K562 (cell line): Measurements from ENCODE around the gene MRFAP1. TPM values are rescaled to one million over a fixed set of nuclear protein-coding genes. Genes with fewer than 3 reads are reported as not detected.

Experiments used
- ATAC-seq: fragments of 200-7000 bp; cut with Tn5 transposase; 3 replicates; pipeline ENCODE4 v1.9.1; 2020; ENCODE audit warnings: moderate library complexity
- BruUV-seq: library from RNA; stranded (reverse); fragments of 400-500 nt; replicated peaks from 2 replicates; lab custom pipeline; 2021; lab: Mats Ljungman, UMichigan
- CTCF ChIA-PET: fragments of 300-600 bp; formaldehyde crosslinking; extraction: SDS; loops from one replicate; lab custom pipeline; 2021; ENCODE audit warnings: low intra/inter-chr PET ratio; lab: Yijun Ruan, JAX
- POLR2A ChIA-PET: fragments of 300-600, 350-650 bp; sonication (Branson Sonifier 250); formaldehyde crosslinking; extraction: SDS; loops from one replicate; lab custom pipeline; 2021; ENCODE audit warnings: antibody characterized with exemption, inconsistent platforms; lab: Yijun Ruan, JAX
- DNase-seq, 4 experiments: peaks; one replicate each; pipeline versions ENCODE4 v3.0.0 to v3.0.0-alpha.2; 2011 to 2018; ENCODE audit warnings: low spot score in 3 of 4, mixed read lengths in 3 of 4; ENCODE audit errors: extremely low read depth in 1 of 4
- FAIRE-seq: peaks from 2 replicates; lab custom pipeline; 2011; peaks lifted over from hg19 to GRCh38; lab: Jason Lieb, UNC
- H2AFZ ChIP-seq: 2 replicates; pipeline ENCODE4 v1.6.0; 2011; ENCODE audit warnings: low read depth, low read length, control low read depth, inconsistent platforms
- H3K27ac ChIP-seq: fragments of 200-600 bp; 3 replicates; pipeline ENCODE4 v1.8.0; 2011; ENCODE audit warnings: low read depth, mild to moderate bottlenecking, control low read depth, inconsistent platforms, low read length, moderate library complexity, mixed read lengths; ENCODE audit errors: extremely low read depth
- H3K27me3 ChIP-seq, 2 experiments: fragments of 300-600 bp in 1 of 2; 2 replicates in 1 of 2; 3 replicates in 1 of 2; pipeline versions ENCODE4 v1.6.0 to v1.8.0; 2011; ENCODE audit warnings: inconsistent platforms in 2 of 2, low read length in 2 of 2, mild to moderate bottlenecking in 1 of 2, mixed read lengths in 1 of 2, moderate library complexity in 1 of 2; ENCODE audit not compliant: control insufficient read depth in 2 of 2, insufficient read depth in 2 of 2
- H3K36me3 ChIP-seq: fragments of 300-600 bp; 3 replicates; pipeline ENCODE4 v1.8.0; 2011; ENCODE audit warnings: mild to moderate bottlenecking, low read length, inconsistent platforms; ENCODE audit not compliant: control insufficient read depth, insufficient read depth
- H3K4me1 ChIP-seq, 2 experiments: fragments of 200-600 bp in 1 of 2; replicated peaks in 1 of 2; 2 replicates in 1 of 2; 3 replicates in 1 of 2; pipeline versions ENCODE4 v1.5.1 to v1.8.0; 2011; ENCODE audit warnings: inconsistent platforms in 2 of 2, low read length in 2 of 2, mild to moderate bottlenecking in 1 of 2, mixed read lengths in 1 of 2, moderate library complexity in 1 of 2; ENCODE audit not compliant: control insufficient read depth in 2 of 2, insufficient read depth in 2 of 2
- H3K4me2 ChIP-seq: 2 replicates; pipeline ENCODE4 v1.6.1; 2011; ENCODE audit warnings: low read length, control low read depth, inconsistent platforms, mixed read lengths; ENCODE audit not compliant: insufficient read depth
- H3K4me3 ChIP-seq: fragments of 200-600 bp; sonication (generic), shearing (Covaris generic); 2 replicates; pipeline ENCODE4 v1.5.1; 2016; ENCODE audit warnings: control low read depth, inconsistent platforms
- H3K79me2 ChIP-seq: fragments of 200-600 bp; 3 replicates; pipeline ENCODE4 v1.8.0; 2011; ENCODE audit warnings: low read length, inconsistent platforms; ENCODE audit not compliant: control insufficient read depth, insufficient read depth
- H3K9ac ChIP-seq, 2 experiments: 2 replicates each; pipeline versions ENCODE4 v1.6.0 to v1.6.1; 2011; ENCODE audit warnings: low read depth in 2 of 2, low read length in 2 of 2, control low read depth in 1 of 2, inconsistent platforms in 1 of 2, mild to moderate bottlenecking in 1 of 2, mixed read lengths in 1 of 2; ENCODE audit not compliant: insufficient read depth in 1 of 2
- H3K9me1 ChIP-seq: one replicate; pipeline ENCODE4 v1.6.0; 2011; ENCODE audit warnings: inconsistent platforms, mild to moderate bottlenecking, low read length, moderate library complexity; ENCODE audit not compliant: control insufficient read depth, insufficient read depth
- H3K9me3 ChIP-seq: replicated peaks from 2 replicates; pipeline ENCODE4 v1.5.1; 2011; ENCODE audit warnings: low read depth, low read length, inconsistent platforms; ENCODE audit not compliant: control insufficient read depth, insufficient read depth
- H4K20me1 ChIP-seq: replicated peaks from 2 replicates; pipeline ENCODE4 v1.6.1; 2011; ENCODE audit warnings: low read length, inconsistent platforms, mixed read lengths; ENCODE audit not compliant: control insufficient read depth, insufficient read depth
- CREB1 ChIP-seq, 2 experiments: sonication (generic) in 1 of 2; formaldehyde crosslinking in 1 of 2; IDR thresholded peaks; 2 replicates each; pipeline versions ENCODE4 v1.6.1 to v1.8.0; 2012 to 2022; ENCODE audit warnings: inconsistent platforms in 1 of 2, mild to moderate bottlenecking in 1 of 2, missing genetic modification reagents in 1 of 2, moderate library complexity in 1 of 2
- E2F6 ChIP-seq, 2 experiments: IDR thresholded peaks; 2 replicates each; pipeline ENCODE4 v1.6.1; 2011; ENCODE audit warnings: borderline replicate concordance in 1 of 2, control low read depth in 1 of 2, low read depth in 1 of 2, low read length in 1 of 2, mild to moderate bottlenecking in 1 of 2, mixed read lengths in 1 of 2, moderate library complexity in 1 of 2; ENCODE audit not compliant: insufficient read depth in 1 of 2, insufficient read length in 1 of 2, poor library complexity in 1 of 2, severe bottlenecking in 1 of 2; ENCODE audit errors: extremely low read depth in 1 of 2
- EWSR1 ChIP-seq: fragments of 450-650 bp; IDR thresholded peaks from 2 replicates; pipeline ENCODE4 v1.6.1; 2018; ENCODE audit warnings: borderline replicate concordance, mild to moderate bottlenecking, low read depth, moderate library complexity; ENCODE audit not compliant: partially characterized antibody
- GABPA ChIP-seq: fragments of 200-800 bp; sonication (Bioruptor generic); conservative IDR thresholded peaks from 2 replicates; pipeline ENCODE4 v1.6.1; 2016; ENCODE audit warnings: low read depth, missing genetic modification characterization, missing compliant biosample characterization
- NFYB ChIP-seq: IDR thresholded peaks from 2 replicates; pipeline ENCODE4 v1.6.1; 2011; ENCODE audit warnings: mild to moderate bottlenecking, moderate library complexity; ENCODE audit not compliant: insufficient read length; ENCODE audit errors: extremely low read depth
- PKNOX1 ChIP-seq: fragments of 450-650 bp; IDR thresholded peaks from 2 replicates; pipeline ENCODE4 v1.6.1; 2016
- TFAM ChIP-seq: fragments of 250-450 bp; sonication (Bioruptor Pico); conservative IDR thresholded peaks from 2 replicates; pipeline ENCODE4 v1.5.0; 2021; ENCODE audit warnings: mild to moderate bottlenecking, moderate library complexity
- YY1 ChIP-seq, 3 experiments: IDR thresholded peaks; 2 replicates each; pipeline ENCODE4 v1.6.1; 2011; ENCODE audit warnings: low read length in 2 of 3, mild to moderate bottlenecking in 2 of 3, moderate library complexity in 2 of 3, borderline replicate concordance in 1 of 3, control low read depth in 1 of 3, low read depth in 1 of 3; ENCODE audit not compliant: insufficient read depth in 3 of 3, insufficient replicate concordance in 2 of 3, control insufficient read depth in 1 of 3, insufficient read length in 1 of 3; ENCODE audit errors: extremely low read depth in 1 of 3
- ZBTB49 ChIP-seq: sonication (generic); formaldehyde crosslinking; IDR thresholded peaks from 2 replicates; pipeline ENCODE4 v1.8.0; 2022; ENCODE audit warnings: missing genetic modification reagents, mild to moderate bottlenecking, borderline replicate concordance
- ZNF184 ChIP-seq: sonication (generic); formaldehyde crosslinking; IDR thresholded peaks from 2 replicates; pipeline ENCODE4 v1.5.0; 2020; ENCODE audit warnings: missing genetic modification reagents
- ZNF23 ChIP-seq: fragments of 250-450 bp; sonication (Bioruptor Pico); IDR thresholded peaks from 2 replicates; pipeline ENCODE4 v1.4.0; 2020; ENCODE audit warnings: mild to moderate bottlenecking
- ZNF395 ChIP-seq: fragments of 200-800 bp; sonication (Bioruptor generic); IDR thresholded peaks from 2 replicates; pipeline ENCODE4 v1.6.1; 2017; ENCODE audit warnings: missing genetic modification characterization, missing compliant biosample characterization
- WGBS: fragments of 100-300 bp; shearing (Covaris generic); methylation state at CpG from one replicate; pipeline ENCODE4 v1.1.6; 2016; ENCODE audit warnings: low coverage, mixed read lengths; ENCODE audit not compliant: insufficient coverage; ENCODE audit errors: missing lambda C conversion rate; 5-methylcytosine and 5-hydroxymethylcytosine counted together
- in situ Hi-C: fragments of 300-500 bp; cut with MboI; formaldehyde crosslinking; loops from 4 replicates; pipeline ENCODE4 v1.15.0; 2018; ENCODE audit warnings: inconsistent platforms, mixed read lengths
- intact Hi-C: fragments of 100-400 bp; cut with micrococcal nuclease; formaldehyde crosslinking; loops from 2 replicates; pipeline ENCODE4 v1.14.2; 2022
- polyA plus RNA-seq, 8 experiments: library from polyadenylated mRNA; depleted of rRNA in 4 of 8; stranded (reverse) in 5 of 8; unstranded in 3 of 8; fragments of >200 nt; fragmentation: Nextera tagmentation in 2 of 8; fragmentation: Illumina TruSeq in 1 of 8; extraction: Ambion mirVana in 2 of 8; extraction: Trizol in 1 of 8; gene quantifications; 2 replicates each; pipeline versions ENCODE4 v1.2.1 to v1.2.3, GENCODE V29; 2011 to 2014; ENCODE audit warnings: inconsistent platforms in 1 of 8, missing spikeins in 1 of 8
- total RNA-seq, 7 experiments: library from RNA; depleted of rRNA in 6 of 7; stranded (reverse); fragments of >200 nt in 6 of 7; fragmentation: Illumina TruSeq in 2 of 7; extraction: Trizol in 2 of 7; gene quantifications; 2 replicates each; pipeline versions ENCODE4 v1.2.1 to v1.2.3, GENCODE V29; 2011 to 2021; ENCODE audit warnings: low replicate concordance in 1 of 7

The MRFAP1 gene
- total and polyA plus RNA-seq, 9 of the 15 experiments (the other 6 are each of a cell fraction or from before 2014, with no cell fraction given), result 46.0 to 270 (median 151) TPM

DNA sequence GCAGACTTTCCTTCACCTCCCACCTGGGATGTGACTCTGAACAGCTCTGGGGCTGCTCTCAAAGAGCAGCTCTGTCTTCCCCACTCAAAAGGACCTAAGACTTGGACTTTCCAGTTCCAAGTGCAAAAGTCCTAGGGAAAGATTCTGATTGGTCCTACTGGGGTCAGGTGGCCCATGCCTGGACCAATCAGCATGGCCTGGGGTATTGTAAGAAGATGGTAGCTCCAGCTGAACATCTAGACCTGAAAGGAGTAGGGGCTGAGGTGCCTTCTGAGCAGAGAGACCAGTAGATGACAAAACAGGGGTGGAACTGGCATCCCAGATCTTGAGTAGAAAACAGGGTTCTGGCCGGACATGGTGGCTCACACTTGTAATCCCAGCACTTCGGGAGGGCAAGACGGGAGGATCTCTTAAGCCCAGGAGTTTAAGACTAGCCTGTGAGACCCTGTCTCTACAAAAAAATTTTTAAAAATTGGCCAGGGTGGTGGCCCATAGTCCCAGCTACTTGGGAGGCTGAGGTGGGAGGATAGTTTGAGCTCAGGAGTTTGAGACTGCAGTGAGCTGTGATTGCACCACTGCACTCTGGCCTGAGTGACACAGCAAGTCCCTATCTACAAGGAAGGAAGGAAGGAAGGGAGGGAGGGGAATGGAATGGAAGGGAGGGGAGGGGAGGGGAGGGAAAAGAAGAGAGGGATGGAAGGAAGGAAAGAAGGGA is 27.4 kb upstream of the MRFAP1 start:
- peak; percentile 70 for ATAC-seq
- ChIA-PET CTCF (no interaction called here), POLR2A (interaction anchor here (1.0 to 2.0 kb wide), 4 partner anchors 11 to 61 kb away, joined by 4 to 7 read pairs (median 4); no protein-coding TSS in a partner anchor)
- H3K4me1 ChIP-seq, result peaks cover 0 to 7% of the 10 kb centered on the region in 2 experiments; a peak in 1 of 5 replicates
- H3K9me3 ChIP-seq, result no peaks in the 10 kb centered on the region; the same call in 1 of the 2 replicates
- no TSS peak for BruUV-seq
- no peaks in the 10 kb centered on the region for H3K79me2 ChIP-seq
- H3K4me2 ChIP-seq, result no peak overlapping the region
- no peak overlapping the region for H2AFZ ChIP-seq
- H3K9ac ChIP-seq, result no peak overlapping the region
- no peak overlapping the region for H3K27ac ChIP-seq
- H3K36me3 ChIP-seq, result peaks cover 8% of the 10 kb centered on the region; the same call in 1 of the 3 replicates
- H3K4me3 ChIP-seq, result no peak overlapping the region
- in situ Hi-C loops (no loop called here), intact Hi-C loops (no loop called here)
- 0 out of 2 replicates have a peak, but pooled peaks cover 4% of the 10 kb centered on the region for H4K20me1 ChIP-seq
- no peaks in the 10 kb centered on the region for H3K9me1 ChIP-seq
- WGBS, result 61% methylated on average over 3 of the region's 3 CpGs
- DNase-seq, result peak; percentile 16 to 71 (median 66)
- FAIRE-seq, result no peak
- H3K27me3 ChIP-seq, result no peaks in the 10 kb centered on the region; a peak in 1 of 5 replicates
- TF ChIP-seq GABPA (tag), result no peak
- TF ChIP-seq ZNF23 (CRISPR knock-in tag), result no peak
- peak; percentile 73 for TF ChIP-seq NFYB
- TF ChIP-seq TFAM (CRISPR knock-in tag), result no peak
- no peak for TF ChIP-seq ZNF395 (CRISPR knock-in tag)
- no peak for TF ChIP-seq YY1 (IDR thresholded peaks at IDR 0.05; ENCODE audit: borderline replicate concordance in 1 of 3, control insufficient read depth in 1 of 3, extremely low read depth in 1 of 3, insufficient read depth in 3 of 3, insufficient read length in 1 of 3, insufficient replicate concordance in 2 of 3, low read depth in 1 of 3, low read length in 2 of 3)
- no peak for TF ChIP-seq E2F6 (IDR thresholded peaks at IDR 0.05; ENCODE audit: borderline replicate concordance in 1 of 2, extremely low read depth in 1 of 2, insufficient read depth in 1 of 2, insufficient read length in 1 of 2, low read depth in 1 of 2, low read length in 1 of 2, poor library complexity in 1 of 2, severe bottlenecking in 1 of 2)
- TF ChIP-seq PKNOX1, result peak; percentile 73
- no peak for TF ChIP-seq ZNF184
- no peak for TF ChIP-seq ZBTB49 (CRISPR knock-in tag)
- no peak for TF ChIP-seq EWSR1
- TF ChIP-seq CREB1 (IDR thresholded peaks at IDR 0.05), result no peak
- TF ChIP-seq CREB1 (CRISPR knock-in tag; IDR thresholded peaks at IDR 0.05), result no peak
